Hematopoietic multipotent progenitor cell treated with erythropoietin and hydrocortisone succinate and interleukin-3 and kit ligand, for 6 days (in vitro differentiated cells): ENCODE measurements around the gene NUMB.
"Not testable (repeated sequence)": the region's sequence is repeated elsewhere in the genome, so short reads cannot be mapped to it uniquely, and the experiment has no call there.

Experiments
- DNase-seq: peaks from one replicate; pipeline ENCODE4 v3.0.0-alpha.2; 2015

The NUMB gene

DNA sequence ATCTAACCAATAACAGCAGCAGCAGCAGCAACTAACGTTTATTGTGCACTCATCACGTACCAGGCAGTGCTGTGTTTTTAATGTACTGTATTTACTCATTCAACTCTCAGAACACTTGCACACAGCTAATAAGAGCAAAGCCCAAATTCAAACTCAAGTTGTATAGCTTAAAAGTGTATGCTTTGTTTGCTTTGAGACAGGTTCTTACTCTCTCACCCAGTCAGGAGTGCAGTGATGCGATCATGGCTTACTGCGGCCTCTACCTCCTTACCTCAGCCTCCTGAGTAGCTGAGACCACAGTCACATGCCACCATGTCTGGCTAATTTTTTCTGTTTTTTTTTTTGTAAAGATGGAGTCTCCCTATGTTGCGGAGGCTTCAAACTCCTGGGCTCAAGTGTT, 115.7 kb downstream of the NUMB start:
- DNase-seq = no peak

DNA sequence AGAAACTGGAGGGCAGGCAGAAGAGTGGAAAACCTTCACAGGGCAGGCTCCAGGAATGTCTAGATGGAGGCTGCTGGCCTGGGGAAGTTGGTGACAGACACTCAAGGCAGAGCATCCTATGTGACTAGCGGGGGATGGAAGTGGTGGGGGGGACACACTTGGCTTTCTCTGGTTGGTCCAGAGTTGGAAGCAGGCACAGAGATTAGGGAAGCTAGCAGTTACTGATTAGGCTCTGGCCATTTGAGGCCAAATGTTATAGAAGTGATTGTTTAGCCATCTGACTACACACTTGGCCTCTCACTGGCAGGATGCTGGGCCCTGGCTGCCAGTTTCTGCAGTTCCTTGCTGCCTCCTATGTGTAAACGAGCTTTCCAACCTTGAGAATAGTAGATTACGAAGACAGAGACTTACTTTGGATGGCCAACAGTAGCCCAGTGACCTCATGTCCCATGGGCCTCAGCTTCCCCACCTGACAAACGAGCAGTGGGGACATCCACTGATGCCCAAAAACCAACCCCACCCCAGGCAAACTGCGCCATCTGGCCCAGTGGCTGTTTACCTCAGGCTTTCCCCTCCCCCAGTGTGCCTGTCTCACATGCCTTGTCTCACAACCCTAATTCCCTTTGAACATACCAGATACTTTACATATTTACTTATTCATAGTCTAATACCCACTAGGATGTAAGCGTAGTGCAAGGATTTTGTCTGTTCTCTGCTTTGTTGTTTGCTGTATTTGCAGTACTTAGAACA, 118.3 kb downstream of the NUMB start:
- peak; percentile 12 for DNase-seq

DNA sequence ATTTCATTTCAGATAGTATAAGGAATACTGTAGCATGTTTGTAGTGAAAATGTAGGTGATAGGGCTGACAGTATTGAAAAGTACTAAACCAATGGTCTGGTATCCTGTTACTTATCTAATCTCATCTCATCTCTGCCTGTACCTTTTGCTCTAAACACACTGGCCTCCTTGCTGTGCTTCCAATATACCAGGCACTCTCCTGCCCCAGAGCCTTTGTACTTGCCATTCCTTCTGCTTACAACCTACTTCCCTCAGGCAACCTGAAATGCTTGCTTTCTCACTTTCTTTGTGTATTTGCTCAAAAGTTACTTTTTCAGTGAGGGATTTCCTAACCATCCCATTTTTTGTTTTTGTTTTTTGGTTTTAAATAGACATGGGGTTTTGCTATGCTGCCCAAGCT, 119.1 kb downstream of the NUMB start:
- no peak for DNase-seq

GRCh38 chr14:73338551-73338950, 119.8 kb downstream of the NUMB start:
- no peak for DNase-seq

DNA sequence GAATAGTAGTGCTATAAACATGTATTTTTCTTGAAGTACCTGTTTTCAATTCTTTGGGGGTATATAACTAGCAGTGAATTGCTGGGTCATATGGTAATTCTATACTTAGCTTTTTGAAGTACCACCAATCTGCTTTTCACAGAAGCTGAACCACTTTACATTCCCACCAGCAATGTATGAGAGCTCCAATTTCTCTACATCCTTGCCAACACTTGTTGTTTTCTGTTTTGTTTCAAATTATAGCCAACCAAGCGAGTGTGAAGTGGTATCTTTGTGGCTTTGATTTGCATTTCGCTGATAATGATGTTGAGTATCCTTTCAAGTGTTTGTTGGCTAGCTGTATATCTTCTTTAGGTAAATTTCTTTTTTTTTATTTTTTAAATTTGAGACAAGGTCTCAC, 125.3 kb downstream of the NUMB start:
- no peak for DNase-seq

GRCh38 chr14:73325630-73326299, 132.6 kb downstream of the NUMB start:
- DNase-seq = no peak

DNA sequence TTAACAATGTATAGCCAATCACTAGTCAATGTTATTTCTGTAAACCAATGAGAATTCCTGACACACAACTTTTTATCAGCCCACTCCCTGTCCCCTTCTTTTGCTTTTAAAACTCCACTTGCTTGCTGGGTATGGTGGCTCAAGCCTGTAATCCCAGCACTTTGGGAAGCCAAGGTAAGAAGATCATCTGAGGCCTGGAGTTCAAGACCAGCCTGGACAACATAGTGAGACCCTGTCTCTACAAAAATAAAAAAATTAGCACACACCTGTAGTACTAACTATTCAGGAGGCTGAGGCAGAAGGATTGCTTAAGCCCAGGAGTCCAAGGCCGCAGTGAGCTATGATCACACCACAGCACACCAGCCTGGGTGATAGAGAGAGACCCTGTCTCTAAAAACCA, 133.3 kb downstream of the NUMB start:
- DNase-seq = no peak

DNA sequence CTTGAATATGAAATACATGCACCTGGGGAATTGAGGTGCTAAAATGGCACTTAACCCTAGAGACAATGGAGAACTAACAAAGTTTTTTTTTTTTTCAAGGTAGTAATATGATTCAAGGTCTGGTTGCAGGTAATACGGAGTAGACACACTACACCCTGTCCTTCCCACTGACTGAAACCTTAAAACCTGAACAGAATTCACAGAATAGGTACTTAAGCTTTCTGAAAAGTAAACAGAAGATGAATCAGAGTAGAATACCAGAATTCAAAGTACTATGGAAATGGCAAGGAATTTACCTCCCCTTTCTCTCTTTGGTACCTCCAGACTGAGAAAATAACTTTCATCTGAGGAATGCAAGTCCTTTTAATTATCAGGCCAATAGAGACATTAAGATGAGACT, 133.8 kb downstream of the NUMB start:
- no peak for DNase-seq

DNA sequence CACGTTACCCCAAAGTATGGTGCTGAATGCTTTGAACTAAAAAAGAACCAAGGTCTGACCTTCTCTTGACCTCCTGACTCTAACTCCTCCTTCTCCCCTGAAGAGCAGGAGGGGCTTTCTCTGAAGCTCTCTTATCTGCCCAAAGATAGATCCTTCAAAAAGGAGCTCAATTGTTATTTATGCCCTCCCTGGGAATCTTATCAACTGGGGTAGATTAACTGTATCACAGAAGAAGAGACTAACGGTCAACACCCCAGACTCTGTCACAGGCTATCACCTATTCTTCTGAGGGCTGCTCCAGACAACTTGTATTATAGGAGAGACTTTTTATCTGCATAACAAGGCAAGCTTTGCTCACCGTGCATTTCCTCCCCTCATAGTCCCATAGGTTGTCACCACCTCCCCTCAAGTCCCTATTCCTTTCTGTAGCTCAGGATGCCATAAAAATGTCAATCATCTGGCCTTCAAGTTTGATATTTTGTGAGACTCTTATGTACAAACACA, 134.4 kb downstream of the NUMB start:
- DNase-seq = peak; percentile 32

DNA sequence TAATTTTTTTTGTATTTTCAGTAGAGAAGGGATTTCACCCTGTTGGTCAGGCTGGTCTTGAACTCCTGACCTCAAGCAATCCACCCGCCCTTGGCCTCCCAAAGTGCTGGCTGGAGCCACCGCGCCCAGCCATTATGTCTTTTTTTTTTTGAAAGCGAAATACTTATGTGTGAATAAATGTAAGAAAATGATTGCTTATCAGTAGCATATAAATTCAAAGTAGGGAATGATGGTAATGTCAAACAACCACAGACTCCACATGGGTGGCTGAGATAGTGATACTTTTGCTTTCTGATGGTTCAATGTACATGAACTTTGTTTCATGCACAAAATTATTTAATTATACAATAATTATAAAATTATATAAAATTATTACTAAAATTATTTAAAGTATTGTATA, 145.2 kb downstream of the NUMB start:
- peak; percentile 78 for DNase-seq

DNA sequence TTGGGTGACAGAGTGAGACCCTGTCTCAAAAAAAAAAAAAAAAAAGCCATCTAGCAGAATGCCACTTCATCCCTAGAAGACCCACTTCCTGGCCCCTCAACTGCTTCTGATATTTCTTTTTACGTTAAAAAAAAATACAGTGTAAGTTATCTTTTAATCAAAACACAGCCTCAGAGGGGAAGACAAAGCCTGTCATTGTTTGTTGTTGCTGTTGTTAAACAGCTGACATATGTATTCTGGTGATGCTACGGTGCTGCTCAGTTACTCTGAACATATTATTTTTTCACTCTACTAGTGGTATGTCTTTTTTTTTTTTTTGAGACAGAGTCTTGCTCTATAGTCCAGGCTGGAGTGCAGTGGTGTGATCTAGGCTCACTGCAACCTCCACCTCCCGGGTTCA, 145.7 kb downstream of the NUMB start:
- peak; percentile 12 for DNase-seq

- DNase-seq = peak; percentile 10
Observed at GRCh38 chr14:73311708-73312030, 146.7 kb downstream of the NUMB start.

- not testable (repeated sequence) for DNase-seq
Observed at GRCh38 chr14:73309207-73309606, 149.1 kb downstream of the NUMB start.

DNA sequence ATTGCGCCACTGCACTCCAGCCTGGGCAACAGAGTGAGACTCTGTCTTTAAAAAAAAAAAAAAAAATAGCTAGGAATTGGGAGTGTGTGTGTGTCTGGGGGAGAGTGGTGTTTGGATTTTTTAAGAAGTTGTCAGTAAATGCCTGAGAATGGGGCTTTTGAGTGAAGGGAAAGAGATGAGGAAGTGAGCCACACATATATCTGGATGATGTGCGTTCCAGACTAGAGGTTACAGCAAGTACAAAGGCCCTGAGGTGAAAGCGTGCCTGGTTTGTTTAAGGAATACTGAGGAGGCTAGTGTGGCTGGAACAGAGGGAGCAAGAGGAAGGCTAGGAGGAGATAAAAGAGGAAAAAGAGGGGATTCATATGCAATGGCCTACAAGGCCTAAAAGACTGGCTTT, 151.1 kb downstream of the NUMB start:
- DNase-seq = no peak

DNA sequence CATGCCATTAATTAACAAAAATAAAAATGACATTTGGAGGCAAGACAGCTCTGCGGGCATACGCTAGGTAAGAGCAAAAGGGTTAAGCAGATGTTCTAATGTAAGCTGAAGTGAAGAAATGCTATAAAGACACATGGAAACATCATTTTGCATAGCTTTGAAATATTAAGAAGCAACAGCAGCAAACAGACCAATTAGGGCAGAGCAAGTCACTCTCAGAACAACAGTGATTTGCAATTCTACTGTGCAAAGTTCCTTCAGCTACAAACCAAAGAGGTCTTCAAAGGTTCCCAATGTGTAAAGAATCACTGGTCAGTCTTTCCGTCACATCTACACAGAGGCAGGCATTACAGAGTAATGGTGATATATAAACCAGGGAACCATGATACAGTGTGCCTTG, 152.8 kb downstream of the NUMB start:
- DNase-seq = no peak

DNA sequence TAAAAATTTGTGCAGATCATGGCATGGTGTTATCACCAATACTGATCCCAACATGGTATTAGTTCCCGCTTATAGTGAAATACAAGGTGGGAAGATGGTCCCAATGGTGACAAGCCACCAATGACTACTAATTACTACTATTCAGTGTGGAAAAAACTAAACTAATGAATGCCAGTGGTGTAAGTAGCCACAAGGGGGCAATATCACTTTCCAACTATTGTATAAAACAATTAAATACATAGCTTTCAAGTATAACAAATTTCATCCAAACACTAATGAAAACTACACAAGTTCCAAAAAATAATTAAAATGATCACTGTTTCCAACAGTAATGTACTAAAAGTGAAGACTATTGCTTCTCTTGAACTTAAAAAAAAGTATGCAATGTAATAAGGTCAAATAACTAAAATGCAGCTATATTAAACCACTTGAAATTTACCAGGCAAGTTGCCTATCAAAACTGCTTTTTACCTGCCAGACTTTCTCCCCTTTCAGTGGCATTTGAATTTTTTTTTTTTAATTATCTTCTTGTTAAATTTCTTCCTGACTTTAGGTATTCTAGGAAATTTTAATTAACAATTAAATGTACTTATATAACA, 163.0 kb downstream of the NUMB start:
- DNase-seq = peak; percentile 90

DNA sequence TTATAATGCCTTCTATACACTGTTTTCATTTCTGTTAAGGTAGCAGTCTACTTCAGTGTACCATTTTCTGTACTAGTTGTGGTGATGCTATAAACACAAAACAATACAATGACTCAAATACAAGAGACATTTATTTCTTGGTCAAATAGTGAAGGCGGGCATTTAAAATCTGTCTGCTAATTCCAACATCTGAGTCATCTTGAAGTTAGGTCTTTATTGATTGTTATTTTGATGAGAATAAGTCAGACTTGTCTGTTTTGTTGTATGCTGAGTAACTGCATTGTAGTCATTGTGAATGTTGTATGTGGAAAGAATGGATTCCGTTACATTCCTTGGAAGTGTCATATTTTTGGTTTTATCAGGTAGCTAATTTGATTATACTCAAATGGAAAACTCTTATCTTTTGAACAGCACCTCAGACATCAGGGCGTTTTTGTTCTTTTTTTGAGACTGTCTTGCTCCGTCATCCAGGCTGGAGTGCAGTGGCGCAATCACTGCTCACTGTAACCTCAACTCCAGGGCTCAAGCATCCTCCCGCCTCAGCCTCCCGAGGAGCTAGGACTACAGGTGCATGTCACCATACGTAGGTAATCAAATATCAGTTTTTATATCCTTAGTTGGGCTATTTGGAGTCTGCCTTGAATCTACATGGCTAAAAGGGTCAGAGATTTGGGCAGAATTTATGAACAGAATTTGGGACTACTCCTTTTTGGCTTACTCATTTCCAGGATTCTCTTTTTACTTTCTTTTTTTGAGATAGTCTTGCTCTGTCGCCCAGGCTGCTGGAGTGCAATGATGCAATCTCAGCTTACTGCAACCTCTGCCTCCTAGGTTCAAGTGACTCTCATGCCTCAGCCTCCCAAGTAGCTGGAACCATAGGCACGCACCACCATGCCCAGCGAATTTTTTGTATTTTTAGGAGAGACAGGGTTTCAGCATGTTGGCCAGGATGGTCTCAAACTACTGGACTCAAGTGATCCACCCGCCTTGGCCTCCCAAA, 164.3 kb downstream of the NUMB start:
- no peak for DNase-seq

DNA sequence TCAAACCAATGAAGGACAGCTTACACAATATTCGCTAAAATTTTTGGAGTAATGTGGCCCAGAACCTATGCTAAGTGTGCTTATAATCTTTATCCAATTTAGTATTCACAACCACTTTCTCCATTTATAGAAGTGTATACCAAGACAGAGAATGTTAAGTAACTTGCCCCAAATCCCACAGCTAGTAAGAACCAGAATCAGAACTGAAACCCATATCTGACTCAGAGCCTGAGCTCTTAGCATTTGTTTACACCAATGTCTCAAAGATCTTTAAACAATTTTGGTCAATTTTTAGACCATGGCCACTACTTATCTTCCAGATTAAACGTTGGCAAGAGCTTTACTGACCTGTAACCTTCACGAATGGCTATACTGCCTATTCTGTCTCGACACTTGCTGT, 168.1 kb downstream of the NUMB start:
- no peak for DNase-seq

DNA sequence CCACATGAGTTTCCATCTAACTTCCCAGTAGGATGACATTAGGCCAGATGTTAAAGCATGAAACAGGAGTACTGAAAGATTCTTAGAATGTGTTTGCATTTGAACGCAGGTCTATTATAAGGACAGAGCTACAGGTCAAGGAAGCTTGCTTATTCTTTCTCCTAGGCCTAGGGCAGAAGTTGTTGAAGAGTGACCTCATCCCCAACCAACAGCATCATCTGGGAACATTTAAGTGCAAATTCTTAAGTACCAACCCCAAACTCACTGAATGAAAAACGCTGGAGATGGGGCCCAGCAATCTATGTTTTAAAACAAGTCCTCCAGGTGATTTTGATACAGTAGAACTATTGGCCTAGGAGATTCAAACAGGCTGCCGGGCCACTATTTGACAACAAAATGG, 168.6 kb downstream of the NUMB start:
- DNase-seq = no peak

- DNase-seq = no peak
Observed at GRCh38 chr14:73289308-73289707, 169.0 kb downstream of the NUMB start.

GRCh38 chr14:73287071-73287470, 171.3 kb downstream of the NUMB start:
- no peak for DNase-seq

DNA sequence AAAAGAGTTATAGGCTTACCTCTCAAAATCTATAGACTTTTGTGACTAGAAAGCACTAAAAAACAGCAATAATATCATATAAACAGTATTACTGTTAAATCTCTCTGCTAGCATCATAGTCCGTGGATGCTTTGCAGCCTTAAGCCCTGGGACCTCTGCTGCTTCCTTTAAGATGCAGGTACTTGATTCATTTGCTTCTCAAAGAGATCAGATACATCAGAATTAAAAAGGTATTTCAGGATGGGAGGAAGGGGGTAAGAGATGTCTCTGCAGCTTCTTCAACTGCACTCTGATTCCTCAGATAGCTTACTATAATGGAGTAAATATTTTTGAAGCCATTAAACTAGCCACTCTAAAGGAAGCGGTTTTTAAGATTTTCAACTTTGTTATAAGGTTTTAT, 171.7 kb downstream of the NUMB start:
- DNase-seq = no peak

- DNase-seq = no peak
Observed at GRCh38 chr14:73285979-73286378, 172.4 kb downstream of the NUMB start.
